GM19238 (cell line): ENCODE results near the gene CCDC74B.
"Not testable (repeated sequence)": the region's sequence is repeated elsewhere in the genome, so short reads cannot be mapped to it uniquely, and the experiment has no call there.

Source experiments
- DNase-seq: peaks from one replicate; pipeline ENCODE4 v3.0.0; 2011; ENCODE audit warnings: low spot score; ENCODE audit not compliant: insufficient read length

The CCDC74B gene

GRCh38 chr2:130145006-130145414 is at the start of gene CCDC74B:
TSS of gene CCDC74B (minus strand) at chr2:130145112. CDS start at chr2:130144996, 116 bp downstream.
- DNase-seq: not testable (repeated sequence)

GRCh38 chr2:130193824-130194223 is 48.9 kb upstream of the CCDC74B start:
- not testable (repeated sequence) for DNase-seq

GRCh38 chr2:130192451-130192850 is 47.5 kb upstream of the CCDC74B start:
- DNase-seq: not testable (repeated sequence)

DNA sequence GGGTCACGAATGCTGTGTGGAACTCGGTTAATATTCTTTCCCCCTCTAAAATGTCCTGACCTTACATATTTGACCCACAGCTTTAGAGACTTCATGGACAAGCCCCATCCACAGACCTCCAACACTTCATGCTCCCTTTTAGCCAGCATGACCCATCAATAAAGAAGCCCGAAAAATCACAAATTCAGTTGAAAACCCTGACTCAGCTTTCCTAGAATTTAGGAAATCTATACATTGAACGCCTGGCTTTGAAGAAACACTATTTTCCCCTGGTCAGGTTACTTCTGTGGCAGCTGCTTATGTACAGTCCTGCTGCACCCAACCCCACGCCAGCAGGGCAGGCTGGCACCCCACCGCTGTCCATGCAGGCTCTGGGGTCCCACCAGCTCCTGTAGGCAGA is 46.4 kb upstream of the CCDC74B start:
- DNase-seq: not testable (repeated sequence)

GRCh38 chr2:130190237-130190636 is 45.3 kb upstream of the CCDC74B start:
- DNase-seq: no peak

- DNase-seq: not testable (repeated sequence)
Observed at GRCh38 chr2:130188958-130189357, 44.0 kb upstream of the CCDC74B start.

DNA sequence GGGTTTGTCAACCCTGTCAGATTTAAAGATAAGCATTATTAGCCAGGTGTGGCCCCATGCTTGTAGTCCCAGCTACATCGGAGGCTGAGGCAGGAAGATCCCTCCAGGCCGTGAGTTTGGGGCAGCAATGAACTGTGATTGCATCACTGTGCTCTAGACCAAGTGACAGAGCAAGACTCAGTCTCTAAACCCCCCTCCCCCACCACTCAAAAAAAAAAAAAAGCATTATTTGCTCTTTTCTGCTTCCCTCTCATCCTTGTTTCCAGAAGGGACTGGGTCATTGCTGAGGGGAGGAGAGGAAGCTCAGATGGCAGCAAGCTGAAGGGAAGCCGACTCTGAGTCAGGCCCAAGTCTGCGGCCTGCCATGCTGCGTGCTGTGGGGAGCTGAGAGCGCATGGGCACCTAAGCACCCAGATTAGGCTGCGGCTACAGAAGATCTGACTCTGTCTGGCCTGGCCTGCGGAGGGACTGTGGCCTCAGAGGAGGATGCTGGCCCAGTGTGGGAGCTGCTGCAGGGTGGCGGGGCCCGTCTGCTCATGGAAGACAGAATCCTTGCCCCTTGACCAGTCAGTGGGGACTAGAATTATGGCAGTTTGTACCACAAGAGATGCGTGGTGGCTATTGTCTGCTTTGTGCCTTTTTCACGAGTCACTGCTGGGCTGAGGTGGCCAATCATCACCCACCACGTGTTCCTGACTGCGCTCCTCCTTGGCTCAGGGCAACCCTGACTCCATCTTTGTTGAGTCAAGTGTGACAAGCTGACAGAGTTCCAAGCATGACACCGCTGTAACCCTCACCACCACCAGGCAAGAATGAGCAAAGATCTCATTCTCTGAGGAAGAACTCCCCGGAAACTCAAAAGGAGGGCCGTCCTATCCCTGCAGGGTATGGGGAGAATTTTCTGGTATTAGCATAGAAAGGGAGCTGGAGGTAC is 43.2 kb upstream of the CCDC74B start:
- not testable (repeated sequence) for DNase-seq

DNA sequence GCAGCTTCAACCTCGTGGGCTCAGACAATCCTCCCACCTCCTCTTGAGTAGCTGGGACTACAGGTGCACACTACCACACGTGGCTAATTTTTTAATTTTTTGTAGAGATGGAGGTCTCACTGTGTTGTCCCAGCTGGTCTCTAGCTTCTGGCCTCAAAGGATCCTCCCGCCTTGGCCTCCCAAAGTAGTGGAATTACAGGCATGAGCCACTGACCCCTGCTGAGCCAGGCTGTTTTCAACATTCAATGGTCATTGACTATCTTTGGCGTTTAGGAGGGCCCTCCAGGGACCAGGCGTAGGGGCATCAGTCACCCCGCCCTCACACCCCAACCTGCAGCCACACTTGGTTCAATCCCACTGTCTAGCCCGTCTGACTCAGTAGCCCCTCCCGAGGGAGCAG is 42.4 kb upstream of the CCDC74B start:
- DNase-seq: no peak

DNA sequence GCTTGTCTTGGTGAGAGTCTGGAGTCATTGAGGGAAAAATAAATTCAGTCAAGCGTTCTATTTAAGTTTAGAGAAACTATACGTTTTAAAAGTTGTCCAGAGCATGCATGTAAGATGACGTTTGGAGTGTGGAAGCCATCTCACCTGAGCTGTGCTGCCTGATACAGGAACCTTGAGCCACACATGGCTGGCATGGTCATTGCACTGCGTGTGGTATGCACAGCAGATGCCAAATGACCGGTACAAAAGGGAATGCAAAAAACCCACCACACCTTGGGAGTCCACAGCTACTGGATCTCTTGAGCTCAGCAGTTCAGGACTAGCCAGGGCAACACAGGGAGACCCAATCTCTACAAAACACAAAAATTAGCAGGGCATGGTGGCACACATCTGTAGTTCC is 41.5 kb upstream of the CCDC74B start:
- no peak for DNase-seq

DNA sequence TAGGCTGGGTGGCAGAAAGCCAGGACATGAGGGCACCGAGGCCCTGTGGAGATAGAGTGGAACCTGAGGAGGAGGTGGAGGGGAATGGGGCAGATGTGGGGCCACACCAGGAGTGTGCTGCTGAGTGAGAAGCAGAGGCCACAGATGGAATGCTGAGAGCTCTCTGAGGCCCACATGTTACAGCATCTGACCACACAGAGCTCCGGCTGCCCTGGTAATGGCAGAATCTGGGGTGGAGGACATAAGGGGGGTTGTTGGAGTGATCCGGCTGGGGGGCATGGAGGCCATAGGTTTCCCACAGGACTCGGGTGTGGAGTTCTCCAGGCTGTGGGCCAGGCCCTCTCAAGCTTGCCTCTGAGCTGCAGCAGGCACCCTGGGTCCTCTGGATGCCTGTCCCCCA is 41.0 kb upstream of the CCDC74B start:
- no peak for DNase-seq

- no peak for DNase-seq
Observed at GRCh38 chr2:130185436-130185835, 40.5 kb upstream of the CCDC74B start.

DNA sequence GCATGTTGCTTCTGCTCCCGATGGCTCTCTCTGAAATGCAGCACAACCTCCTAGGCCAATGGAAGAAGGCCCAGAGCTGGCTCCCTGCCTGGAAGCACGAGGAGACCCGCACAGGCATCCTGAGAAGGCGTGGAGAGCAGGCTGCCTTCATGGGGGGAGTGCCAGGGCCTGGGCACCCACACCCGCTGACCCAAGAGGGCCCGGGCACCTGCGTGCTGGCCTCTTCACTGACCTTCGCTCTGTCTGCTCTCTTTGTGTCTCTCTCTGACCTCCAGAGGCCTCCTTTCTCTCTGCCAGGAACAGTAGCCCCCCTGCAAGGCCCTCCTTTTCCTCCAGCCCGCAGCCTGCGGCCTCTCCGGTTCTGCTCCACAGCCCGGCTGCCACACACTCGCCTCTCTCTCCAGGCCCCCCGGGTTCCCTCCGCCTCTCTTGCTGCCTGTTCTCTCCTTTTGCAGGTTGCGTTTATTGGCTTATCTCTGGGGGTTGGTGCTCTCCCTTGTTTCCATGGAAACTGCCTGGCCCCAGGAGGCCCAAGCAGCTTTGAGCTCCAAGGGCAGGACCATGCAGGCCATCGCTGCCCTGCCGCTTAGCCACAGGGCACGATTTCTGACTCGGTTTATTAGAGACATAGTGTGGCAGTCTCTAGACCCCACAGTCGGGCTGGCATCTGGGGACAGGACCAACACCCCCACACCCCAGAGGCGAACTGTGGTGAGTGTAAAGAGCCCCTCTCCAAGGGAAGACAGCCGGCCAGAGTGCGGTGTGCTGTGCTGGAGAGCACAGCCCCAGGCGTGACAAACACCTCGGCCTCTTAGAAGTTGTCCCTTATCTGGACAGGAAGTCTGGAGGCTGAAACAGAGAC is 38.8 kb upstream of the CCDC74B start:
- DNase-seq: no peak

GRCh38 chr2:130182826-130183511 is 38.1 kb upstream of the CCDC74B start:
- not testable (repeated sequence) for DNase-seq

- DNase-seq: peak; percentile 87
Observed at GRCh38 chr2:130181880-130182682, 37.2 kb upstream of the CCDC74B start, which contains the start of gene MZT2B. TSS of gene MZT2B (plus strand) at chr2:130182262. CDS start at chr2:130182283, 21 bp downstream.

DNA sequence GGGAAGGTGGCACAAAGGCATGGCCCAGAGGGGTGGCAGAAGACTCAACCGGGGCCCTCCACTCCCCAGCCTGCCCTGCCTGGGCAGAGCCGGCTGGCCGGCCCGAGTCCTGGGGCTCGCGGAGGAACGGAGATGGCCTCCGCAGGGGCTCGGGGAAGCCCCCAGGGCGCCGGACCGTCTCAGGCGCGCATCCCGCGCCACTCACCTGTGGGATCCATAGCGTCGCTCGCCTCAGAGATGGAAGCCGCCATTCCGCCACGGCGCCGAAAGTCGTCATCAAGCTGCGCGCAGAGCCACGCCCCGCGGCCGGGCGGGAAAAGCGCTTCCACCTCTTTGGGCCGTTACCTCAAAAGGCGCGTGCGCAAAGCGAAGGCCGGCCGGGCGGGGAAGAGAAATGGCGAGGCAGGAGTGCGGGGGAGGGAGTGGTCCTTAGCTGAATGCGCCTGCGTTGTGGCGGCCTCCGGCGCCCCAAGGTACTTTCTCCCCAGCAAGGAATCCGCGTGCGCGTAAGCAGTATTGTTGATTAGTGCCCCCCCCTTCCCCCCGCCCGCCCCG is 36.5 kb upstream of the CCDC74B start, which contains the start of gene SMPD4:
SMPD4 (minus strand) TSS at position 278 of the 555 bp plus-strand sequence. CDS start 5,010 bp downstream, outside the sequence.
- peak; percentile 74 for DNase-seq

- DNase-seq: not testable (repeated sequence)
Observed at GRCh38 chr2:130180404-130181324, 35.8 kb upstream of the CCDC74B start.

- DNase-seq: not testable (repeated sequence)
Observed at GRCh38 chr2:130174866-130175265, 30.0 kb upstream of the CCDC74B start.

DNA sequence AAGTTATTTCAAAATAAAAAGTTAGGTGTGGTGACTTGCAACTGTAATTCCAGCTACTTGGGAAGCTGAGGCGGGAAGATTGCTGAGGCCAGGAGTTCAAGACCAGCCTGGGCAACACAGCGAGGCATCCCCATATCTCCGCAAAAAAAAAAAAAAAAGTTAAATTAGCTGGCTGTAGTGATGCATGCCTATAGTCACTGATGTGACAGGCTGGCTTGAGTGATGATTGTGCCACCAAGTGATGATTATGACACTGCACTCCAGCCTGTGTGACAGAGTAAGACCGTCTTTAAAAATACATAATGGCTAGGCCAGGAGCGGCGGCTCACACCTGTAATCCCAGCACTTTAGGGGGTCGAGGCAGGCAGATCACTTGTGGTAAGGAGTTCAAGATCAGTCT is 25.0 kb upstream of the CCDC74B start:
- no peak for DNase-seq

GRCh38 chr2:130169163-130169562 is 24.3 kb upstream of the CCDC74B start:
- not testable (repeated sequence) for DNase-seq
